Tibial nerve (tissue), 3 donors: Measurements from ENCODE around the gene SKA3.

ENCODE experiments used
- POLR2A ChIP-seq, 2 donors: fragments of 450-650 bp; IDR thresholded peaks; one replicate each; pipeline ENCODE4 v1.6.1; 2017; ENCODE audit warnings: antibody characterized with exemption in 2 of 2, mild to moderate bottlenecking in 2 of 2, moderate library complexity in 2 of 2
- TF ChIP-seq, protein P1 (sequence below), 5 experiments: fragments of 200-600 bp in 3 of 5; fragments of 450-650 bp in 2 of 5; sonication (generic) in 3 of 5; IDR thresholded peaks; one replicate each; pipeline ENCODE4 v1.5.1; 2016 to 2019; ENCODE audit warnings: antibody characterized with exemption in 5 of 5, mild to moderate bottlenecking in 3 of 5, moderate library complexity in 2 of 5

DNA sequence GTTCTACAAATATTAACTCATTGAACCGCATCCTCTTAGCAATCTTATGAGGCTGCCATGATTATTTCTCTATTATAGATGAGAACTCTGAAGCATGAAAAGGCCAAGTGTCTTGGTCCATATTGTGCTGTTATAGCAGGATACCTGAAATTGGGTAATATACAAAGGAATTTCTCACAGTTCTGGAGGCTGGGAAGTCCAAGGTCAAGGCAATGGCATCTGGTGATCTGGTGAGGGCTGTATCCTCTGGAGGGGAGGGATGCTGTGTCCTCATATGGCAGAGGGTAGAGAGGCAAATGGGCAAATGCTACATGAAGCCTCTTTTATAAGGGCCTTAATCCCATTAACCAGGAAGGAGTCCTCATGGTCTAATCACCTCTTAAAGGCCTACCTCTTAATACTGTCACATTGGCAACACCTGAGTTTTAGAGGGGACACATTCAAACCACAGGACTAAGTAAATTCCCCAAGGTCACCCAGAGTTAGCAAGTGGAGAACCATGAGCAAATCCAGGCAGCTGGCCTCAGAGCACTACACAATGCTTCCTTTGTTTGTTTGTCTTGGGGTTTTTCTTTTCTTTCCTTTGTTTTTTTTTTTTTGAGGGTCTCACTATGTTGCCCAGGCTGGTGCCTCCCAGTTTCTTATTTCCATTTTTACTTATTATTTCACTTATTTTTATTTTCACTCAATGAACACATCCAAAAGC lies 59.1 kb downstream of the SKA3 start:
- TF ChIP-seq, protein P1, sequence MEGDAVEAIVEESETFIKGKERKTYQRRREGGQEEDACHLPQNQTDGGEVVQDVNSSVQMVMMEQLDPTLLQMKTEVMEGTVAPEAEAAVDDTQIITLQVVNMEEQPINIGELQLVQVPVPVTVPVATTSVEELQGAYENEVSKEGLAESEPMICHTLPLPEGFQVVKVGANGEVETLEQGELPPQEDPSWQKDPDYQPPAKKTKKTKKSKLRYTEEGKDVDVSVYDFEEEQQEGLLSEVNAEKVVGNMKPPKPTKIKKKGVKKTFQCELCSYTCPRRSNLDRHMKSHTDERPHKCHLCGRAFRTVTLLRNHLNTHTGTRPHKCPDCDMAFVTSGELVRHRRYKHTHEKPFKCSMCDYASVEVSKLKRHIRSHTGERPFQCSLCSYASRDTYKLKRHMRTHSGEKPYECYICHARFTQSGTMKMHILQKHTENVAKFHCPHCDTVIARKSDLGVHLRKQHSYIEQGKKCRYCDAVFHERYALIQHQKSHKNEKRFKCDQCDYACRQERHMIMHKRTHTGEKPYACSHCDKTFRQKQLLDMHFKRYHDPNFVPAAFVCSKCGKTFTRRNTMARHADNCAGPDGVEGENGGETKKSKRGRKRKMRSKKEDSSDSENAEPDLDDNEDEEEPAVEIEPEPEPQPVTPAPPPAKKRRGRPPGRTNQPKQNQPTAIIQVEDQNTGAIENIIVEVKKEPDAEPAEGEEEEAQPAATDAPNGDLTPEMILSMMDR (IDR thresholded peaks at IDR 0.05) = no peak
- no peak for TF ChIP-seq POLR2A (IDR thresholded peaks at IDR 0.05)
